ENCODE results near the gene RYR3.
A peak's percentile ranks its signal among the peaks of the same experiment; 100 is the strongest.

Gene RYR3

GRCh38 chr15:33310481-33311311 lies at the start of gene RYR3:
Gene RYR3, plus strand, starts transcription at chr15:33310967. Its CDS starts 79 bp downstream, at chr15:33311046.
- no peak for DNase-seq (ENCODE audit: low read depth in 2 of 2)

DNA sequence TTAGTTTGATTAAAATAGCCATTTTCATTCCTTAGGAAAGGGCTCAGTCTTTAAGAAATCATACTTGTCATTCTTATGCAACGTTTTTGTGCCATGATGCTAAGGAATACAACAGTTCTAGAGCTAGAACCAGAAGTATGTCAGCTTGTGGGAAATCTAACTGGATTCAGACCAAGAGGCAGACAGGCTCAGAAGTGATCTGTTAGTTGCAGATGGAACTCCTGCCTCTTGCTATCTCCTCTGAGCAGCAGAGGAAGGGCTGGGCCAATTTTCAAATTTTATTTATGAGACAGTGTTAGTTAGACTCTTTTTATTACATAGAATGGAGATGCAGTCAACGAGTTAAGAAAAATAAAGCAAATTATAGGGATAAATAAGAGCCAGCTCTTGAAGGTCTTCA lies 48.5 kb upstream of the RYR3 start:
- DNase-seq (ENCODE audit: low read depth in 2 of 2) = no peak

GRCh38 chr15:33277689-33278088 lies 33.1 kb upstream of the RYR3 start:
- no peak for DNase-seq (ENCODE audit: low read depth in 2 of 2)

DNA sequence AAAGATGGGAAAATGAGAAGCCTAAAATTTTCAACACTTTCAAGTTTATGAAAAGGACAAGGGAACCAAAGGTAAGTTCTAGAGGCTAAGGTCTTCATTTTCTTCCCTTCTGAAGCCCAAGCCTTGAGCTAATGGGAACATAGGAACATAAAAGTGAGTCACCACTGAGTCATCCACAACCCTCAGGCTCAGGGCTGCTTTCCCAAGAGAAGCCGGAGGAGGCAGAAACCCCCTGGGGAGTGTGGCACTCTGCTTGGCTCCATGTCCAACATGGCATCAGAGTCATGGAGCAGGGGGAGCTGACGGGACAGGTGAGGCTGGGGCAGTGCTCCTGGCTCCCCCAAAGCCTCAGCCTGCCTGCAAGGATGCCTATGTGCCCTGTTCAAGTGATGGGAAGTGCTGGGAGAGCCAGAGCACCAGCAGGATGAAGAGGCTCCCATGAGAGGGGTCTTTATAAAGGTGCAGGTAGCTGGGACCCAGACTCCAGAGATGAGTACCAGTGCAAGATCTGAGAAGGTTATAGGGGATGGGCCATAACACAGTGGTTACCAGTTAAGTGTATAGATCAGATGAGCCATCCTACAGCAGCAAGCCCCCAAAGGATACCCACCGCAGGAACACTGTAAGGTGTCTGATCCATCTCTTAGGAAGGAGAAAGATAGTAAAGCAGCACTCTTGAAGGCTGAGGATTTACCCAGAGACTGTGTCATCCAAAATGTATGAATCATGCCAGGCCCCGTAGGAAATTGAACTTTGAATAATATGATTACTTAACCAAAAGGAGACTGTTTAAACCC lies 31.8 kb upstream of the RYR3 start:
- DNase-seq (ENCODE audit: low read depth in 2 of 2) = no peak

DNA sequence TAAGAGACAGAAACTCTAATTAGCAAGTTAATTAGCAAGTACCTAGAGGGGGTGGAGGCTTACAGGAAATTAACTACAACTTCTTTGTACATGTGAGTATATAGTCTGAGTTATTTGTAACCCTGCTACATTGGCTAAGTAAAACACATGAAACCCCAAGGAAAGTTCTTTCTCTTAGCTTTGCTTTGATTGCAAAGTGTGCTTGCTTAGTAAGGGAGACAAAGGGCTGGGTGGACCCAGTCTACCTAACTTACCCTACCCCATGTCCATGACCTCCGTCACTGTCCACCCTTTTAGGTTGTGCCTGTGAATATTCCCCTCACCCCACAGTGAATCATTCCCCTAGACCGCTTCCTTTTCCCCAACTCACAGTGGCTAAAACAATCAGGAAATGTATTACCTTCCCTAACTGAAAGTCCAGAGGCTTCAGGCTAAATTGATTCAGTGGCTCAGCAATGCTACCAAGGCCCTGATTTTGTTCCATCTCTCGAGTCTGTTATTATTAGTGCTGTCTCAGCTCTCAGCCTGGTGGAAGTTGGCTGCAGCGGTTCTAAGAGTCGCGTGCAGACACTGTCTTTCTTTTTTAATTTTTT lies 31.1 kb upstream of the RYR3 start:
- DNase-seq (ENCODE audit: low read depth in 2 of 2) = no peak

- DNase-seq (ENCODE audit: low read depth in 2 of 2) = no peak
These were observed 28.3 kb upstream of the RYR3 start for GRCh38 chr15:33282226-33283020.

DNA sequence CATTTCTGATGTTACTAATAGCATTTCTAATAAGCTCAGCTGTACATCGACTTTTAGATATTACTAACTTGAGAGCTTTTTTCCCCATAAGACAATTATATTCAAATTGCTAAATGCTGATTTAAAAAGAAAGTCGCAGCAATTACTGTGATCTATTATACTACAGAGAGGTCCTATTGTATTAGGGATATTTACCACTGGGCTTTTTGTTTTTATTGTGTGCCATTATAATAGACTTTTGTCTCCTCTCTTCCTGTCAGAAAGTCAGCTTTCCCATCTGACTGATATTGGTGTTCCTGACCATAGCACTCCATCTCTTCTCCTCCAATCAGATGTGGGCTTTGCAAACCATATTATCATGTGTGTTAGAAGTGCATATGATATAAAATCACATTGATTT lies 27.2 kb upstream of the RYR3 start:
- no peak for DNase-seq (ENCODE audit: low read depth in 2 of 2)

- no peak for DNase-seq (ENCODE audit: low read depth in 2 of 2)
These were observed 26.4 kb upstream of the RYR3 start for GRCh38 chr15:33284336-33284735.

DNA sequence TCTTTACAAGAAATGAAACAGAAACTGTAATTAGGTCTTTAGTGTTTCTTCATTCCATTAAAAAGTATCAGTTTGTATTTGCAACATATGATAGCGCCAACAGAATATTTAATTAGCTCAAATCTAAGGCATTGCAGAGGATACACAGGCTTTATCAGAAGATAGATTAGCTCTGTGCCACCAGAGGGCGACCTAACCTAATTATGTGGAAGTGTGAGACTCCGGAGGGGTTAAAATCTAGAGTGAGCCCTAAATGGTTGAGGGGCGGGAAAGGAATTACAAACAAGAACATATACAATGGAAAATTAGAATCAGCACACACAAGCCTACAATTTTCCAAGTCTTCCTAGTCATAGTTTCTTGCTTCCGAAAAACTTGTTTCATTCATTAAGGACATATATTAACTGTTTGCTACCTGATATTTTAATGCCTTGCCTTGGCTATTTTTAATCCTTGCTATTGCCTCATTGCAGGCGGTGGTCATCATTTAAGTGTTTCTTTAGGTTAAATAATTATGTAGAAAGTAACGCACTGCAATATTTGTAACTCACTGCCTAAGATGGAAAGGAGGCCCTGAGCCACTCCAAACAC lies 18.0 kb upstream of the RYR3 start:
- peak; percentile 21 to 33 for DNase-seq (ENCODE audit: low read depth in 2 of 2)

GRCh38 chr15:33293713-33294334 lies 16.9 kb upstream of the RYR3 start:
- DNase-seq (ENCODE audit: low read depth in 2 of 2) = no peak

DNA sequence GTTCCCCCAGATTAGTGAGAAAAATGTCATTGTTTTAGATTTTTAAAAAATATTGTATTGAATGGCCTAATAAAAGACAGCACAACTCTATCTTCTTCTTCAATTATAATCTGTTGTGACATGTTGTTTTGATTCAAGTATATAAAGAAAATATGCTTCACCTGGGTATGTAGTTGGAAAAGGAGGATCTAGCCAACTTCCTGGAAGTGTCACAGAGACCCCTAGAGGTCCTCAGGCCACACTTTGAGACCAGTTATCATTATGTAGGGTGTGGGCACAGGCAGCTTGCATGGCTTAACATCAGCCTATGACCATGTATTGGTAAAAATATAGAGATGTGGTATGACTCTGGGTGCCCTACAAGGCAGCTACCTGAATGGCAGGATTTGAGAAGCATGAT lies 14.7 kb upstream of the RYR3 start:
- no peak for DNase-seq (ENCODE audit: low read depth in 2 of 2)

DNA sequence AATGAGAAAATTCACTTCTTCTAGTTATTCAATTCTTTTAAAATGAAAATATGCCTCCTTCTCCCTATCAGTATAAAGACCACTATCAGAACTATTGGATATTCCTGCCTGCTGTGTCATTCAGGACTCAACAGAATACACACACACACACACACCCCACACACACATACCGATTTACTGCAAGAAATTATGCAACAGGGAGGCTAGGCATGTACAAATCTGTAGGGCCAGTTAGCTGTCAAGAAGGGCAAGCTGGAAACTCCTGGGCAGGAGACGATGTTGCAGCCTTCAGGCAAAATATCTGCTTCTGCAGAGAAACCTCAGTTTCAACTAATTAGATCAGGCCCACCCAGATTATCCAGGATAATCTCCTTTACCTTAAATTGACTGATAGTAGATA lies 13.9 kb upstream of the RYR3 start:
- DNase-seq (ENCODE audit: low read depth in 2 of 2) = no peak

- no peak for DNase-seq (ENCODE audit: low read depth in 2 of 2)
These were observed 12.1 kb upstream of the RYR3 start for GRCh38 chr15:33298631-33299030.

GRCh38 chr15:33304924-33305323 lies 5.8 kb upstream of the RYR3 start:
- DNase-seq (ENCODE audit: low read depth in 2 of 2) = no peak

- no peak for DNase-seq (ENCODE audit: low read depth in 2 of 2)
These were observed 1.0 kb upstream of the RYR3 start for GRCh38 chr15:33309602-33310276.

DNA sequence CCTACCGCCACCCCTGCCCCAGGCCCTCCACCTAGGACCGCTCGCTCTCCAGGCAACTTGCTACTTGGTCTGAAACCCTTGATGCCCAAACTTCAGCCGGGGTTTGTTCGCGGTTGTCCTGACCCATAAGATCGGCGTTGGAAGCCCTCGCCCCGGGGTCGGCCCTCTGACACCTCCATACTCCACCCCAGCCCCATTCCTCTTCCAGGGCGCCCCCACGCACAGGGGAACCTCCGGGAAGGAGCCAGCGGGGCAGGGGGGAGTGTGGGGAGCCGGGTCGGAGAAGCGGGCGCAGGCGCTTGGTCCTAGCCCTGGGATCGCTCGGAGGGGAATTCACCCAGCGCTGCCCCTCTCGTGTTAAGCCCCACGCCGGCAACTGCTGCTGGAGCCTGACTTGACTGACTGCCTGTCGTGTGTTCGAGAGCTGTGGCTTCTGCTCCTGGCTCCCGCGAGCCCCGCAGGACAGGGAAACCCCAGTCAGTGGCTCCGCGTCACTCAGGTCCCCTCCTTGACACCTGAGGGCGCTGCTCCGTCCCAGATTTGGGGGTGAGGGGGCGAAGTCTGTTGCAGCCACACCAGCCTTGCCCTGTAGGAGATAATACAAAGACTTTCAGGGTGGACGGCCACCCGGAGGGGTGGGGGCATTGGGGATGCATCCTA lies 675 bp downstream of the RYR3 start:
- DNase-seq (ENCODE audit: low read depth in 2 of 2) = no peak

DNA sequence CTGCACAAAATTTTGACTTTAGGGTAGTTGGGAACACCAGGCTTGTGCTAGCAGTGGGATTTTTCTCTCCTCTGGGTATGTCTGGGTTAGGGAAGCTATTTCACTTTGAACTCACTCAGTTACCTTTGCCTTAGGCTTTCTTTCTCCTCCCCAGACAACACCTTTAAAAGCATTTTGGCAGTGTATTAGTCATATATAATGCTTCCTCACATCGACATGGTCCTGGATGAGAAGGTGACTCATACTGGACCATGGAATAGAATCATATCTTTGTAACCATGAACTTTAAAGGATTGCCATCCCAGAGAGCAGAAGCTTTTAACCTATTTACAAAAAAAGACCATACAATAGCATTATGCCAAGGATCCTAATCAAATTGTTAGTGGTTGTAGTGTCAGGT lies 2.7 kb downstream of the RYR3 start:
- DNase-seq (ENCODE audit: low read depth in 2 of 2) = no peak

DNA sequence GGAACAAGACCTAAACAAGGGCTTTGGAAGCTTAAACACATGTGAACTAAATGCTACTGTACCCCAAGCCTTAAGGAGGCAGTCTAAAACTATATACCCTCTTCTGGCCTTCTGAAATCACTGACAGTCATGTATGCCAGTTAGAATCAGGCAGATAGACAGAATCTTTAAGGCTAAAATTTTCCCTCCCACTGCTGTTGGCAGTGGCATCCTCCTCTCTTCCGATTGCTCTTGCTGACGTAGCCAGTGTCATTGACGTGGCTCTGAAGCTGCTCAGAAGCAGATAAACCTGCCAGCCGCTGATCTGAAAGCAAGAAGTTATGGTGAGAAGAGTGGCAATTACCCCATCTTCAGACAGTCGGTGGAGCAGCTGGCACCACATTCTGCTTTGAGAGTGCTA lies 3.3 kb downstream of the RYR3 start:
- DNase-seq (ENCODE audit: low read depth in 2 of 2) = no peak

- DNase-seq (ENCODE audit: low read depth in 2 of 2) = no peak
These were observed 4.3 kb downstream of the RYR3 start for GRCh38 chr15:33315044-33315443.

GRCh38 chr15:33317896-33318295 lies 7.1 kb downstream of the RYR3 start:
- DNase-seq (ENCODE audit: low read depth in 2 of 2) = no peak
